SK-N-SH treated with all-trans-retinoic acid at 6 μM for 48 hours (cell line): Measurements from ENCODE around the gene NXPH2.

Experiments used
- CSDC2 ChIP-seq: fragments of 250-450 bp; sonication (Bioruptor Pico); IDR thresholded peaks from 2 replicates; pipeline ENCODE4 v1.5.0; 2020; ENCODE audit warnings: mild to moderate bottlenecking, moderate library complexity
- ZC3H10 ChIP-seq: fragments of 250-450 bp; sonication (Bioruptor Pico); IDR thresholded peaks from 2 replicates; pipeline ENCODE4 v1.5.1; 2021; ENCODE audit warnings: mild to moderate bottlenecking, moderate library complexity
- ZFP3 ChIP-seq: fragments of 250-450 bp; sonication (Bioruptor Pico); IDR thresholded peaks from 2 replicates; pipeline ENCODE4 v1.5.0; 2020; ENCODE audit warnings: mild to moderate bottlenecking, moderate library complexity
- ZNF8 ChIP-seq: fragments of 450-650 bp; formaldehyde crosslinking; IDR thresholded peaks from 2 replicates; pipeline ENCODE4 v1.5.0; 2020; ENCODE audit warnings: mild to moderate bottlenecking, moderate library complexity
- TF ChIP-seq, protein P1 (sequence below): fragments of 250-450 bp; sonication (Bioruptor Pico); IDR thresholded peaks from 2 replicates; pipeline ENCODE4 v1.5.1; 2020; ENCODE audit warnings: low read depth, mild to moderate bottlenecking, moderate library complexity

DNA sequence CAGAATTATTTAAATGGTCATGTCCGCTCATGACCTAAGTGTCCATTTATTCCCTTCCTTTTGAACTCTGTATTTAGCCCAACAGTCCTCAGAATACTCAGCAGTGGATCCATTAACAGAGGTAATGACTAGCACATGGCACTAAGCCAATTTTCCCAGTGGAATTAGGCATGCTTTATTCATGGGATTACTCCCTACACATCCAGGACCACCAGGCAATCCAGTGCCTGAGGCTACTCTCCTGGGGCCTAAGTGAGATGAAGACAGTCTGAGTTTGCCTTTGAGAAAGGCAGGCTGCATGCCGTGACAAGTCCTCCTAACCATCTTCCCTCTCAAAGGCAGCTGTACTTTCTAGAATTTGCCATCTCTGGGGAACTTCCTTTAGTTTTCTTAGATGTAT lies 150.0 kb downstream of the NXPH2 start:
- TF ChIP-seq CSDC2 (CRISPR knock-in tag): no peak
- TF ChIP-seq ZC3H10 (CRISPR knock-in tag): no peak
- TF ChIP-seq, protein P1, sequence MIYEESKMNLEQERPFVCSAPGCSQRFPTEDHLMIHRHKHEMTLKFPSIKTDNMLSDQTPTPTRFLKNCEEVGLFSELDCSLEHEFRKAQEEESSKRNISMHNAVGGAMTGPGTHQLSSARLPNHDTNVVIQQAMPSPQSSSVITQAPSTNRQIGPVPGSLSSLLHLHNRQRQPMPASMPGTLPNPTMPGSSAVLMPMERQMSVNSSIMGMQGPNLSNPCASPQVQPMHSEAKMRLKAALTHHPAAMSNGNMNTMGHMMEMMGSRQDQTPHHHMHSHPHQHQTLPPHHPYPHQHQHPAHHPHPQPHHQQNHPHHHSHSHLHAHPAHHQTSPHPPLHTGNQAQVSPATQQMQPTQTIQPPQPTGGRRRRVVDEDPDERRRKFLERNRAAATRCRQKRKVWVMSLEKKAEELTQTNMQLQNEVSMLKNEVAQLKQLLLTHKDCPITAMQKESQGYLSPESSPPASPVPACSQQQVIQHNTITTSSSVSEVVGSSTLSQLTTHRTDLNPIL (CRISPR knock-in tag): no peak
- TF ChIP-seq ZFP3 (CRISPR knock-in tag): no peak
- no peak for TF ChIP-seq ZNF8 (CRISPR knock-in tag)
